HCT116 (cell line): ENCODE measurements around the gene SGMS1.

Experiments used
- EZH2 ChIP-seq: fragments of 200-600 bp; sonication (generic); IDR thresholded peaks from 2 replicates; pipeline ENCODE4 v1.6.1; 2017; ENCODE audit warnings: antibody characterized with exemption, mixed run types
- MAX ChIP-seq: IDR thresholded peaks from 2 replicates; pipeline ENCODE4 v1.6.1; 2012
- POLR2A ChIP-seq: IDR thresholded peaks from 2 replicates; pipeline ENCODE4 v1.7.0; 2011; ENCODE audit warnings: borderline replicate concordance; ENCODE audit not compliant: insufficient read depth, insufficient read length; ENCODE audit errors: extremely low read depth
- TCF7L2 ChIP-seq: IDR thresholded peaks from 2 replicates; pipeline ENCODE4 v1.7.0; 2011; ENCODE audit warnings: borderline replicate concordance, inconsistent platforms; ENCODE audit not compliant: insufficient read depth, insufficient read length; ENCODE audit errors: extremely low read depth
- TF ChIP-seq, protein P1 (sequence below), 3 experiments: fragments of 200-600 bp in 1 of 3; sonication (generic) in 1 of 3; IDR thresholded peaks in 2 of 3; conservative IDR thresholded peaks in 1 of 3; 2 replicates each; pipeline ENCODE4 v1.5.1; 2012 to 2017; ENCODE audit warnings: low read depth in 2 of 3, low read length in 2 of 3, antibody characterized with exemption in 1 of 3, borderline replicate concordance in 1 of 3, control low read depth in 1 of 3, mild to moderate bottlenecking in 1 of 3, mixed read lengths in 1 of 3, mixed run types in 1 of 3, moderate library complexity in 1 of 3; ENCODE audit not compliant: insufficient read depth in 1 of 3

- TF ChIP-seq TCF7L2 (no peak), MAX (no peak), EZH2 (no peak), POLR2A (no peak)
- TF ChIP-seq, protein P1, sequence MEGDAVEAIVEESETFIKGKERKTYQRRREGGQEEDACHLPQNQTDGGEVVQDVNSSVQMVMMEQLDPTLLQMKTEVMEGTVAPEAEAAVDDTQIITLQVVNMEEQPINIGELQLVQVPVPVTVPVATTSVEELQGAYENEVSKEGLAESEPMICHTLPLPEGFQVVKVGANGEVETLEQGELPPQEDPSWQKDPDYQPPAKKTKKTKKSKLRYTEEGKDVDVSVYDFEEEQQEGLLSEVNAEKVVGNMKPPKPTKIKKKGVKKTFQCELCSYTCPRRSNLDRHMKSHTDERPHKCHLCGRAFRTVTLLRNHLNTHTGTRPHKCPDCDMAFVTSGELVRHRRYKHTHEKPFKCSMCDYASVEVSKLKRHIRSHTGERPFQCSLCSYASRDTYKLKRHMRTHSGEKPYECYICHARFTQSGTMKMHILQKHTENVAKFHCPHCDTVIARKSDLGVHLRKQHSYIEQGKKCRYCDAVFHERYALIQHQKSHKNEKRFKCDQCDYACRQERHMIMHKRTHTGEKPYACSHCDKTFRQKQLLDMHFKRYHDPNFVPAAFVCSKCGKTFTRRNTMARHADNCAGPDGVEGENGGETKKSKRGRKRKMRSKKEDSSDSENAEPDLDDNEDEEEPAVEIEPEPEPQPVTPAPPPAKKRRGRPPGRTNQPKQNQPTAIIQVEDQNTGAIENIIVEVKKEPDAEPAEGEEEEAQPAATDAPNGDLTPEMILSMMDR (IDR thresholded peaks at IDR 0.05 in 2 of 3, conservative IDR thresholded peaks at IDR 0.05 in 1 of 3; ENCODE audit: borderline replicate concordance in 1 of 3, insufficient read depth in 1 of 3, low read depth in 2 of 3, low read length in 2 of 3), result no peak
These were observed 113.0 kb downstream of the SGMS1 start for GRCh38 chr10:50510517-50511473.
